Ascending aorta (tissue), 2 donors: ENCODE results near the gene POLE. TPM values are rescaled to one million over a fixed set of nuclear protein-coding genes. Genes with fewer than 3 reads are reported as not detected.

ENCODE experiments used
- DNase-seq, 2 donors: peaks; one replicate each; pipeline ENCODE4 v3.0.0-alpha.2; 2019; ENCODE audit warnings: low spot score in 2 of 2
- H3K27ac ChIP-seq, 2 donors: fragments of 200-600 bp; sonication (generic); one replicate each; pipeline ENCODE4 v1.5.1; 2016 to 2017; ENCODE audit warnings: mild to moderate bottlenecking in 1 of 2
- H3K27me3 ChIP-seq: fragments of 200-600 bp; sonication (generic); one replicate; pipeline ENCODE4 v1.5.1; 2017
- H3K36me3 ChIP-seq, 2 donors: fragments of 200-600 bp; sonication (generic); one replicate each; pipeline ENCODE4 v1.5.1; 2016
- H3K4me1 ChIP-seq, 2 donors: fragments of 200-600 bp; sonication (generic); one replicate each; pipeline ENCODE4 v1.5.1; 2016 to 2017; ENCODE audit warnings: mild to moderate bottlenecking in 1 of 2
- H3K4me3 ChIP-seq, 2 donors: fragments of 200-600 bp; sonication (generic); one replicate each; pipeline ENCODE4 v1.5.1; 2016 to 2017; ENCODE audit warnings: mild to moderate bottlenecking in 1 of 2
- H3K9me3 ChIP-seq, 2 donors: fragments of 200-600 bp; sonication (generic); one replicate each; pipeline ENCODE4 v1.5.1; 2016
- CTCF ChIP-seq, 3 experiments: fragments of 200-600 bp in 2 of 3; fragments of 450-650 bp in 1 of 3; sonication (generic) in 2 of 3; IDR thresholded peaks; one replicate each; pipeline ENCODE4 v1.5.1; 2016 to 2019; ENCODE audit warnings: antibody characterized with exemption in 3 of 3, mild to moderate bottlenecking in 1 of 3, moderate library complexity in 1 of 3
- intact Hi-C: fragments of 100-400 bp; cut with DNase I; formaldehyde crosslinking; loops from one replicate; pipeline ENCODE4 v1.15.1; 2023
- total RNA-seq: library from RNA; depleted of rRNA; stranded (reverse); fragments of >200 nt; gene quantifications from one replicate; pipeline ENCODE4 v1.1.0, GENCODE V29; 2016

Gene POLE
- total RNA-seq, 1 donor from 2014 or later, result 115 TPM

- TF ChIP-seq CTCF (IDR thresholded peaks at IDR 0.05), result no peak
- Histone ChIP-seq H3K4me3 (no peak overlapping the region), H3K27ac (no peak overlapping the region), H3K36me3 (peaks cover 68 to 89% of the 10 kb centered on the region in 2 donors), H3K4me1 (no peaks in the 10 kb centered on the region), H3K27me3 (no peaks in the 10 kb centered on the region), H3K9me3 (no peaks in the 10 kb centered on the region)
- intact Hi-C loops, result no loop called here
- no peak for DNase-seq
Measured at GRCh38 chr12:132633901-132634300, 53.2 kb downstream of the POLE start.

GRCh38 chr12:132633398-132633797 lies 53.7 kb downstream of the POLE start:
- Histone ChIP-seq H3K4me1 (no peaks in the 10 kb centered on the region), H3K27ac (no peak overlapping the region), H3K27me3 (no peaks in the 10 kb centered on the region), H3K4me3 (no peak overlapping the region), H3K36me3 (peaks cover 69 to 84% of the 10 kb centered on the region in 2 donors), H3K9me3 (no peaks in the 10 kb centered on the region)
- TF ChIP-seq CTCF (IDR thresholded peaks at IDR 0.05), result no peak
- no peak for DNase-seq
- intact Hi-C loops, result no loop called here

GRCh38 chr12:132632521-132633228 lies 54.5 kb downstream of the POLE start:
- TF ChIP-seq CTCF (IDR thresholded peaks at IDR 0.05), result no peak
- no peaks in the 10 kb centered on the region for H3K4me1 ChIP-seq
- DNase-seq, result no peak
- H3K27me3 ChIP-seq, result no peaks in the 10 kb centered on the region
- intact Hi-C loops, result no loop called here
- H3K36me3 ChIP-seq, result peaks cover 66 to 78% of the 10 kb centered on the region in 2 donors
- no peak overlapping the region for H3K27ac ChIP-seq
- no peaks in the 10 kb centered on the region for H3K9me3 ChIP-seq
- no peak overlapping the region for H3K4me3 ChIP-seq

GRCh38 chr12:132631666-132632065 lies 55.5 kb downstream of the POLE start:
- no peaks in the 10 kb centered on the region for H3K4me1 ChIP-seq
- no peaks in the 10 kb centered on the region for H3K27me3 ChIP-seq
- intact Hi-C loops, result no loop called here
- H3K27ac ChIP-seq, result no peak overlapping the region
- peaks cover 61 to 68% of the 10 kb centered on the region in 2 donors for H3K36me3 ChIP-seq
- no peak for DNase-seq
- no peak for TF ChIP-seq CTCF (IDR thresholded peaks at IDR 0.05)
- H3K9me3 ChIP-seq, result no peaks in the 10 kb centered on the region
- H3K4me3 ChIP-seq, result no peak overlapping the region

GRCh38 chr12:132630672-132631071 lies 56.5 kb downstream of the POLE start:
- intact Hi-C loops, result no loop called here
- Histone ChIP-seq H3K4me1 (no peaks in the 10 kb centered on the region), H3K27me3 (no peaks in the 10 kb centered on the region), H3K27ac (no peak overlapping the region), H3K4me3 (no peak overlapping the region), H3K36me3 (peaks cover 58 to 63% of the 10 kb centered on the region in 2 donors), H3K9me3 (no peaks in the 10 kb centered on the region)
- no peak for TF ChIP-seq CTCF (IDR thresholded peaks at IDR 0.05)
- no peak for DNase-seq
